ENCODE data around the gene SIPA1.

Gene SIPA1

DNA sequence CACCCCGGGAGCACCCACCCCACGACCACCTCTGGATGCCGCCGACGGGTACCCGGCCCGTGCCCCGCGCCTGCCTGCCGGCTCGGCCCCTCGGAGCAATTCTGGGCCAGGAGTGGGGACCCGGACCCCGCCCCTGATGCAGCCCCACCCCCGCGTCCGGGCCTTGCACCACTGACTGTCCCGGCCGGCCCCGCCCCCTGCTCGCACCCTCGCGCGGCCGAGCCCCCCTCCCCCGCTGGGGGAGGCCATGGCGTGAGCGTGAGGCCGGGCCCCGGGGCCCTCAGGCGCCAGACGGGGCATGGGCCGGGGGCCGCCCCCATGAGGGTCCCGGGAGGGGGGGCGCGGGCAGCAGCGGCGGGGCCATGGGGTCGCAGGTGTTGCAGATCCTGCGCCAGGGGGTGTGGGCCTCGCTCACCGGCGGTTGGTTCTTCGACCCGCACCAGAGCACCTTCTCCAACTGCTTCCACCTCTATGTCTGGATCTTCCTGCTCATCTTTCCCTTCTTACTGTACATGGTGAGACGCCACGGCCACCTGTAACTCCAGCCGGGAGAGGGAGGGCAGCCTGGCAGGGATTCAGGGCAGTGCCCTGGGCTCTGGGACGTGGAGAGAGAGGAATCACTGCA lies 21.8 kb upstream of the SIPA1 start:
- no peak overlapping the region for H4K8ac ChIP-seq (ENCODE audit: low read depth, low read length)
- peak overlapping the region; percentile 96 for H3K56ac ChIP-seq (ENCODE audit: low read length)
- peak; percentile 39 for DNase-seq
- H3K36me3 ChIP-seq (ENCODE audit: control insufficient read depth, insufficient read depth, low read length): peaks cover 5% of the 10 kb centered on the region
- peaks cover 26% of the 10 kb centered on the region for H3K79me1 ChIP-seq (ENCODE audit: low read length)
- peaks cover 21% of the 10 kb centered on the region for H3K79me2 ChIP-seq (ENCODE audit: control insufficient read depth, insufficient read depth, low read length)
- peak overlapping the region; percentile 82 for H3K4me3 ChIP-seq (ENCODE audit: low read length)
- H3K4me1 ChIP-seq (ENCODE audit: control insufficient read depth, low read depth, low read length): peaks cover 11% of the 10 kb centered on the region
- peak overlapping the region; percentile 90 for H3K9ac ChIP-seq (ENCODE audit: low read length)
- no peaks in the 10 kb centered on the region for H3K27me3 ChIP-seq (ENCODE audit: insufficient read depth, low read length, poor library complexity)
- WGBS (ENCODE audit: extremely low coverage, insufficient coverage, low lambda C conversion rate): no CpG with 5 or more reads among the region's 50 CpGs
- H3K4me2 ChIP-seq (ENCODE audit: low read length): peak overlapping the region; percentile 95
- peak overlapping the region; percentile 44 for H3K18ac ChIP-seq (ENCODE audit: low read length)
- H2BK120ac ChIP-seq (ENCODE audit: low read depth, low read length): no peak overlapping the region
- H4K5ac ChIP-seq (ENCODE audit: low read length): no peak overlapping the region
- H3K4ac ChIP-seq (ENCODE audit: low read depth, low read length): peak overlapping the region; percentile 48
- H2AK5ac ChIP-seq (ENCODE audit: low read length): no peak overlapping the region
- H3K23ac ChIP-seq (ENCODE audit: low read length): no peak overlapping the region
- no peak overlapping the region for H2BK15ac ChIP-seq (replicated peaks; ENCODE audit: low read depth)
- H3K27ac ChIP-seq (ENCODE audit: low read depth, low read length): peak overlapping the region; percentile 80
- H2BK5ac ChIP-seq (ENCODE audit: low read length): no peak overlapping the region

DNA sequence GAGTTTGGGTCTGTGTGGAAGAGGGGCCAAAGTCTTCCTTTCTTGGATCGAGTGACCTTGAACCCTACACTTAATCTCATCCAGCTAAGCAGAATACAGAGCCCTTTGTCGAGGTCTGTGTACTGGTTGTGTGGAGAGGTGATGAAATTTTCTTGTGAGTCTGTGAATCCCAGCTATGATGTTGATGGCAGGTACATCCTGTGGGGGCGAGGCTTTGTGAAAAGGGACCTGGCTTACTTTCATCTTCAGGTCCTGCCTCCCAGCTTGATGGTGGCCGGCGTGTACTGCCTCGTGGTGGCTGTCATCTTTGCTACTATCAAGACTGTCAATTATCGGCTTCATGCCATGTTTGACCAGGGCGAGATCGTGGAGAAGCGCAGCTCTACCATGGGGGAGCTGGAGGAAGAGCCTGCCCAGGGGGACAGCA lies 21.3 kb upstream of the SIPA1 start:
- H3K18ac ChIP-seq (ENCODE audit: low read length): no peak overlapping the region
- H2BK120ac ChIP-seq (ENCODE audit: low read depth, low read length): no peak overlapping the region
- H3K56ac ChIP-seq (ENCODE audit: low read length): peak overlapping the region; percentile 96
- H3K79me2 ChIP-seq (ENCODE audit: control insufficient read depth, insufficient read depth, low read length): peaks cover 21% of the 10 kb centered on the region
- no CpG with 5 or more reads among the region's 10 CpGs for WGBS (ENCODE audit: extremely low coverage, insufficient coverage, low lambda C conversion rate)
- peak overlapping the region; percentile 95 for H3K4me2 ChIP-seq (ENCODE audit: low read length)
- no peak overlapping the region for H3K23ac ChIP-seq (ENCODE audit: low read length)
- no peak overlapping the region for H2BK5ac ChIP-seq (ENCODE audit: low read length)
- no peak overlapping the region for H3K4ac ChIP-seq (ENCODE audit: low read depth, low read length)
- peaks cover 11% of the 10 kb centered on the region for H3K4me1 ChIP-seq (ENCODE audit: control insufficient read depth, low read depth, low read length)
- no peak overlapping the region for H2AK5ac ChIP-seq (ENCODE audit: low read length)
- peaks cover 26% of the 10 kb centered on the region for H3K79me1 ChIP-seq (ENCODE audit: low read length)
- no peak overlapping the region for H2BK15ac ChIP-seq (replicated peaks; ENCODE audit: low read depth)
- H4K5ac ChIP-seq (ENCODE audit: low read length): no peak overlapping the region
- H3K27ac ChIP-seq (ENCODE audit: low read depth, low read length): no peak overlapping the region
- H3K9ac ChIP-seq (ENCODE audit: low read length): peak overlapping the region; percentile 90
- H3K4me3 ChIP-seq (ENCODE audit: low read length): peak overlapping the region; percentile 82
- H3K27me3 ChIP-seq (ENCODE audit: insufficient read depth, low read length, poor library complexity): no peaks in the 10 kb centered on the region
- no peak for DNase-seq
- H4K8ac ChIP-seq (ENCODE audit: low read depth, low read length): no peak overlapping the region
- H3K36me3 ChIP-seq (ENCODE audit: control insufficient read depth, insufficient read depth, low read length): peaks cover 5% of the 10 kb centered on the region

DNA sequence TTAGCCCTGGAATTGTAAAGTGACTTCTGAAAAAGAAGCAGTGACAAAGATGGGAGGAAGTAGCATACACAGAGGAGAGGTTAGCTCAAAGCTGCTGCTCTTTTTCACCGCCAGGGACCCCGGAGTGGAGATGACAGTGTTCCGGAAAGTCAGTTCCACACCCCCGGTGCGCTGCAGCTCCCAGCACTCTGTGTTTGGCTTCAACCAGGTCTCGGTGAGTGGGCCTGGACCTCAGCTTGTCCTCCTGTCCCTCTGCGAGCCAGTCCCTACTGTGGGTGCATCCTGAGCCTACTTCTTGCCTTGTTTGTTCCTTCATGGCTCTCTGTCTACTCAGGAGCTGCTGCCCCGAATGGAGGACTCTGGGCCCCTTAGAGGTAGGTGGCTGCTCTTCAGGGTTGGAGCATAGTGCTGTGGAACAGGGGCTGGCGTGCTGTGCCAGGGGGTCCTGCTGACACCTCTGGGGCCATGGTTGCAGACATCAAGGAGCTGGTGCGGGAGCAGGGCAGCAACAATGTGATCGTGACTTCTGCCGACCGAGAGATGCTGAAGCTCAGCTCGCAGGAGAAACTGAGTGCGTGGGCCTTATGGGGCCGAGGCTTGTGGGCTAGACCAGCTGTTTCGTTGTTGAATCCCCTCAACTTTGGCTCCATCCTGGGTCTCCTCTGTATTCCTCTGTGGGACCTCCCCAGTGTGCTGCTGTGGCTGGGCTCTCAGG lies 20.6 kb upstream of the SIPA1 start:
- Histone ChIP-seq H3K4me1 (ENCODE audit: control insufficient read depth, low read depth, low read length) (peaks cover 9% of the 10 kb centered on the region), H3K36me3 (ENCODE audit: control insufficient read depth, insufficient read depth, low read length) (peaks cover 5% of the 10 kb centered on the region), H3K18ac (ENCODE audit: low read length) (no peak overlapping the region), H2BK15ac (replicated peaks; ENCODE audit: low read depth) (no peak overlapping the region), H2BK5ac (ENCODE audit: low read length) (no peak overlapping the region), H4K8ac (ENCODE audit: low read depth, low read length) (no peak overlapping the region), H3K4me2 (ENCODE audit: low read length) (no peak overlapping the region), H3K27ac (ENCODE audit: low read depth, low read length) (no peak overlapping the region), H3K23ac (ENCODE audit: low read length) (no peak overlapping the region), H3K9ac (ENCODE audit: low read length) (peak overlapping the region; percentile 90), H3K56ac (ENCODE audit: low read length) (no peak overlapping the region), H4K5ac (ENCODE audit: low read length) (no peak overlapping the region), H3K27me3 (ENCODE audit: insufficient read depth, low read length, poor library complexity) (no peaks in the 10 kb centered on the region), H3K4ac (ENCODE audit: low read depth, low read length) (no peak overlapping the region), H3K79me2 (ENCODE audit: control insufficient read depth, insufficient read depth, low read length) (peaks cover 21% of the 10 kb centered on the region), H3K79me1 (ENCODE audit: low read length) (peaks cover 24% of the 10 kb centered on the region), H3K4me3 (ENCODE audit: low read length) (no peak overlapping the region), H2AK5ac (ENCODE audit: low read length) (no peak overlapping the region), H2BK120ac (ENCODE audit: low read depth, low read length) (no peak overlapping the region)
- no CpG with 5 or more reads among the region's 17 CpGs for WGBS (ENCODE audit: extremely low coverage, insufficient coverage, low lambda C conversion rate)
- no peak for DNase-seq

DNA sequence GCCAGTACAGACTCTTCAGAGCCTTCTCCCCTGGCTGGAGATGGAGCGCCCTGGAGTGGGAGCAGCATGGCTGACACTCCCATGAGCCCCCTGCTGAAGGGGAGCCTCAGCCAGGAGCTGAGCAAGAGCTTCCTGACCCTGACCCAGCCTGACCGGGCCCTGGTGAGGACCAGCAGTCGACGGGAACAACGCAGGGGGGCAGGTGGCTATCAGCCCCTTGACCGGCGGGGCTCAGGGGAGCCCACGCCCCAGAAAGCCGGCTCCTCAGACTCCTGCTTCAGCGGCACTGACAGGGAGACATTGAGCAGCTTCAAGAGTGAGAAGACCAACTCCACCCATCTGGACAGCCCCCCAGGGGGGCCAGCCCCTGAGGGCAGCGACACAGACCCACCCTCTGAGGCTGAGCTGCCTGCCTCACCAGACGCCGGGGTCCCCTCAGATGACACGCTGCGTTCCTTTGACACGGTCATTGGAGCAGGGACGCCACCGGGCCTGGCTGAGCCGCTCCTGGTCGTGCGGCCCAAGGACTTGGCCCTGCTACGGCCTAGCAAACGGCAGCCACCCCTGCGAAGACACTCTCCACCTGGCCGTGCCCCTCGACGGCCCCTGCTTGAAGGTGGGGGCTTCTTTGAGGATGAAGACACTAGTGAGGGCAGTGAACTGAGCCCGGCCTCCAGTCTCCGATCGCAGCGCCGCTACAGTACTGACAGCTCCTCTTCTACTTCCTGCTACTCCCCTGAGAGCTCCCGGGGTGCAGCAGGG lies 19.7 kb upstream of the SIPA1 start:
- WGBS (ENCODE audit: extremely low coverage, insufficient coverage, low lambda C conversion rate): no CpG with 5 or more reads among the region's 33 CpGs
- no peak overlapping the region for H3K9ac ChIP-seq (ENCODE audit: low read length)
- H2BK15ac ChIP-seq (replicated peaks; ENCODE audit: low read depth): no peak overlapping the region
- no peak overlapping the region for H3K4ac ChIP-seq (ENCODE audit: low read depth, low read length)
- H2AK5ac ChIP-seq (ENCODE audit: low read length): no peak overlapping the region
- H4K8ac ChIP-seq (ENCODE audit: low read depth, low read length): no peak overlapping the region
- H3K27me3 ChIP-seq (ENCODE audit: insufficient read depth, low read length, poor library complexity): no peaks in the 10 kb centered on the region
- no peak overlapping the region for H3K4me2 ChIP-seq (ENCODE audit: low read length)
- H3K23ac ChIP-seq (ENCODE audit: low read length): no peak overlapping the region
- H3K4me1 ChIP-seq (ENCODE audit: control insufficient read depth, low read depth, low read length): peaks cover 5% of the 10 kb centered on the region
- H3K36me3 ChIP-seq (ENCODE audit: control insufficient read depth, insufficient read depth, low read length): peaks cover 8% of the 10 kb centered on the region
- no peak overlapping the region for H4K5ac ChIP-seq (ENCODE audit: low read length)
- DNase-seq: no peak
- H2BK120ac ChIP-seq (ENCODE audit: low read depth, low read length): no peak overlapping the region
- no peak overlapping the region for H2BK5ac ChIP-seq (ENCODE audit: low read length)
- H3K4me3 ChIP-seq (ENCODE audit: low read length): no peak overlapping the region
- no peak overlapping the region for H3K56ac ChIP-seq (ENCODE audit: low read length)
- no peak overlapping the region for H3K18ac ChIP-seq (ENCODE audit: low read length)
- H3K27ac ChIP-seq (ENCODE audit: low read depth, low read length): no peak overlapping the region
- peaks cover 18% of the 10 kb centered on the region for H3K79me2 ChIP-seq (ENCODE audit: control insufficient read depth, insufficient read depth, low read length)
- peaks cover 18% of the 10 kb centered on the region for H3K79me1 ChIP-seq (ENCODE audit: low read length)

DNA sequence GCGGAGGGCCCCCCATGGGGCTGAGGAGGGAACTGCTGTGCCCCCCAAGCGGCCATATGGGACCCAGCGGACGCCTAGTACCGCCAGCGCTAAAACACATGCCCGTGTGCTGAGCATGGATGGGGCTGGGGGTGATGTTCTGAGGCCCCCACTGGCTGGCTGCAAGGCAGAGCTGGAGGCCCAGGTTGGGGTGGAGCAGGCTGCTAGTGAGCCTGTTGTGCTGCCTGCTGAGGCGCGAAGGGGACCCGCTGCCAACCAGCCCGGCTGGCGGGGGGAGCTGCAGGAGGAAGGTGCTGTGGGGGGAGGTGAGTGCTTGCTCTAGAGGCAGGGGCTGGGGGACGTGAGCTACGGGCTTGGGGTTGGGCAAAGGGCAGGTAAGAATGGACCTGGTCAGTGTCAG lies 19.1 kb upstream of the SIPA1 start:
- no peak for DNase-seq
- Histone ChIP-seq H3K18ac (ENCODE audit: low read length) (no peak overlapping the region), H3K4me1 (ENCODE audit: control insufficient read depth, low read depth, low read length) (peaks cover 5% of the 10 kb centered on the region), H4K5ac (ENCODE audit: low read length) (no peak overlapping the region), H3K79me1 (ENCODE audit: low read length) (peaks cover 16% of the 10 kb centered on the region), H4K8ac (ENCODE audit: low read depth, low read length) (no peak overlapping the region), H2BK120ac (ENCODE audit: low read depth, low read length) (no peak overlapping the region), H3K4me2 (ENCODE audit: low read length) (no peak overlapping the region), H3K4me3 (ENCODE audit: low read length) (no peak overlapping the region), H2AK5ac (ENCODE audit: low read length) (no peak overlapping the region), H3K9ac (ENCODE audit: low read length) (no peak overlapping the region), H3K4ac (ENCODE audit: low read depth, low read length) (no peak overlapping the region), H3K27ac (ENCODE audit: low read depth, low read length) (no peak overlapping the region), H3K27me3 (ENCODE audit: insufficient read depth, low read length, poor library complexity) (no peaks in the 10 kb centered on the region), H3K79me2 (ENCODE audit: control insufficient read depth, insufficient read depth, low read length) (peaks cover 16% of the 10 kb centered on the region), H3K36me3 (ENCODE audit: control insufficient read depth, insufficient read depth, low read length) (peaks cover 8% of the 10 kb centered on the region), H3K56ac (ENCODE audit: low read length) (no peak overlapping the region), H2BK5ac (ENCODE audit: low read length) (no peak overlapping the region), H3K23ac (ENCODE audit: low read length) (no peak overlapping the region), H2BK15ac (replicated peaks; ENCODE audit: low read depth) (no peak overlapping the region)
- no CpG with 5 or more reads among the region's 14 CpGs for WGBS (ENCODE audit: extremely low coverage, insufficient coverage, low lambda C conversion rate)
